ENCODE data around the gene LRG1. TPM values are rescaled to one million over a fixed set of nuclear protein-coding genes. Genes with fewer than 3 reads are reported as not detected.
A peak's percentile ranks its signal among the peaks of the same experiment; 100 is the strongest.
"Not testable (repeated sequence)": the region's sequence is repeated elsewhere in the genome, so short reads cannot be mapped to it uniquely, and the experiment has no call there.

LRG1 gene
- total RNA-seq, 1 donor from 2014 or later = 0.25 TPM

GRCh38 chr19:4570402-4570801 is 30.6 kb upstream of the LRG1 start:
- DNase-seq (ENCODE audit: low read depth) = no peak
- Histone ChIP-seq H3K4me3 (ENCODE audit: low read depth, low read length) (no peak overlapping the region), H3K27me3 (ENCODE audit: control insufficient read depth, insufficient read depth, low read length) (peaks cover 8% of the 10 kb centered on the region), H3K36me3 (ENCODE audit: control insufficient read depth, insufficient read depth, low read length) (no peaks in the 10 kb centered on the region)
- TF ChIP-seq CTCF (IDR thresholded peaks at IDR 0.05; ENCODE audit: insufficient read depth, low read length, poor library complexity, severe bottlenecking) = no peak

- Histone ChIP-seq H3K27me3 (ENCODE audit: control insufficient read depth, insufficient read depth, low read length) (peaks cover 8% of the 10 kb centered on the region), H3K4me3 (ENCODE audit: low read depth, low read length) (no peak overlapping the region), H3K36me3 (ENCODE audit: control insufficient read depth, insufficient read depth, low read length) (no peaks in the 10 kb centered on the region)
- no peak for DNase-seq (ENCODE audit: low read depth)
- no peak for TF ChIP-seq CTCF (IDR thresholded peaks at IDR 0.05; ENCODE audit: insufficient read depth, low read length, poor library complexity, severe bottlenecking)
Measured at GRCh38 chr19:4568886-4569285, 29.1 kb upstream of the LRG1 start.

DNA sequence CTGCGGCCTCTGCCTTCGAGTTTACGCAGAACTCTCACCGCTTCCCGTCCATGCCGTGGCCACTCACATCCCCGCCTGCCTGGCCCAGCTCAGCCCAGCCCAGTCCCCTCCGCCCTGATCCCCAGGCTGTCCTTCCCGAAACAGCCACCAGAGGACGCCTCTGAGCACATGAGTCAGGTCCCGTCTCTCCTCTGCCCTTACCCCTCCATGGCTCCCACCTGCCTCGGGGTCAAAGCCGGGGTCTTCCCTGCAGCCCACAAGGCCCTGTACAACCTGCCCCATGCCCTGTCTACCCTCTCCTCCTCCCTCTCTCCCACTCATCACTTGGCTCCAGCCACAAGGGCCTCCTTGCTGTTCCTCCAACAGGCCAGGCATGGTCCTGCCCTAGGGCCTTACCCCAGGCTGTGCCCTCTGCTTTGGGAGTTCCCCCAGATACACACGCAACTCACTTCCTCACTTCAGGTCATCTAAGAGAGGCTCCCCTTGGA is 27.8 kb upstream of the LRG1 start:
- peak; percentile 98 for TF ChIP-seq CTCF (IDR thresholded peaks at IDR 0.05; ENCODE audit: insufficient read depth, low read length, poor library complexity, severe bottlenecking)
- H3K4me3 ChIP-seq (ENCODE audit: low read depth, low read length) = no peak overlapping the region
- H3K27me3 ChIP-seq (ENCODE audit: control insufficient read depth, insufficient read depth, low read length) = peaks cover 8% of the 10 kb centered on the region
- no peak for DNase-seq (ENCODE audit: low read depth)
- H3K36me3 ChIP-seq (ENCODE audit: control insufficient read depth, insufficient read depth, low read length) = no peaks in the 10 kb centered on the region

- TF ChIP-seq CTCF (IDR thresholded peaks at IDR 0.05; ENCODE audit: insufficient read depth, low read length, poor library complexity, severe bottlenecking) = no peak
- no peak for DNase-seq (ENCODE audit: low read depth)
- peaks cover 8% of the 10 kb centered on the region for H3K27me3 ChIP-seq (ENCODE audit: control insufficient read depth, insufficient read depth, low read length)
- no peak overlapping the region for H3K4me3 ChIP-seq (ENCODE audit: low read depth, low read length)
- H3K36me3 ChIP-seq (ENCODE audit: control insufficient read depth, insufficient read depth, low read length) = no peaks in the 10 kb centered on the region
Measured at GRCh38 chr19:4566402-4567051, 26.7 kb upstream of the LRG1 start.

DNA sequence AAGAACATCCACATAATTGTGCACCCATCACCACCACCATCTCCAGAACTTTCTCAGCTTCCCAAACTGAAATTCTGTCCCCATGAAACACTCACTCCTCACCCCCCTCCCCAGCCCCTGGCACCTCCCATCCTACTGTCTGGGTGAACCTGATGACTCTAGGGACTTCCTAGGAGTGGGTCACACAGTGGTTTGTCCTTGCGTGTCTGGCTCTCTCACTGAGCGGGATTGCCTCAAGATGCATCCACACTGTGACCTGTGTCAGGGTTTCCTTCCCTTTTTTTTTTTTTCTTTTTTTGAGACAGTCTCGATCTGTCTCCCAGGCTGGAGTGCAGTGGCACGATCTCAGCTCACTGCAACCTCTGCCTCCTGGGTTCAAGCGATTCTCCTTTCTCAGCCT is 23.7 kb upstream of the LRG1 start:
- DNase-seq (ENCODE audit: low read depth) = not testable (repeated sequence)

DNA sequence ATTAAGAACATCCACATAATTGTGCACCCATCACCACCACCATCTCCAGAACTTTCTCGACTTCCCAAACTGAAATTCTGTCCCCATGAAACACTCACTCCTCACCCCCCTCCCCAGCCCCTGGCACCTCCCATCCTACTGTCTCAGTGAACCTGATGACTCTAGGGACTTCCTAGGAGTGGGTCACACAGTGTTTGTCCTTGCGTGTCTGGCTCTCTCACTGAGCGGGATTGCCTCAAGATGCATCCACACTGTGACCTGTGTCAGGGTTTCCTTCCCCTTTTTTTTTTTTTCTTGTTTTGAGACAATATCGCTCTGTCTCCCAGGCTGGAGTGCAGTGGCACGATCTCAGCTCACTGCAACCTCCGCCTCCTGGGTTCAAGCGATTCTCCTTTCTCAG is 22.2 kb upstream of the LRG1 start:
- not testable (repeated sequence) for H3K4me3 ChIP-seq (ENCODE audit: low read depth, low read length); DNase-seq (ENCODE audit: low read depth); H3K27me3 ChIP-seq (ENCODE audit: control insufficient read depth, insufficient read depth, low read length); H3K36me3 ChIP-seq (ENCODE audit: control insufficient read depth, insufficient read depth, low read length)

More for the DNA sequence above, 23.7 kb upstream of the LRG1 start:
- not testable (repeated sequence) for H3K27me3 ChIP-seq (ENCODE audit: control insufficient read depth, insufficient read depth, low read length); H3K36me3 ChIP-seq (ENCODE audit: control insufficient read depth, insufficient read depth, low read length); H3K4me3 ChIP-seq (ENCODE audit: low read depth, low read length)

DNA sequence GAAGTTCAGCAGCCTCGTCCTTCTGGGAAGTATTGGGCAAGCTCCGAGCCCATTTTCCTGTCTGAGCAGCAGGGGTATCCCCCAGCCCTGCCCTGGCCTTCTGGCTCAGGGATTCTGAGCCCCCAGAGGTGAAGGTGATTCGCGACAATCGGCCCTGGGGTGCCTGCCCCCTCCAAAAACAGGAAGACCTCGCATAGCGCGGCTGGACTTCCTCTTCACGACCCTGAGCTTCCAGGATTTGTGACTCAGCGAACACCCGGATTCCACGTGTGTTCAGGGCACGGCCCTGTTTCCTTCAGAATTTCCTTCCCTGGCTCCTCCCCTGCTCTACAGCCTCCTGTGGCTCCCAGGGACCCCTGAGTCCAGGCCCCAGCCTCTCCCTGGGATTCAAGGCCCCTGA is 19.7 kb upstream of the LRG1 start, which contains the start of gene SEMA6B:
SEMA6B (minus strand) TSS at position 116 of the 400 bp plus-strand sequence. CDS start 1,227 bp downstream, outside the sequence.
- Histone ChIP-seq H3K4me3 (ENCODE audit: low read depth, low read length) (no peak within 1 kb of the TSS), H3K27me3 (ENCODE audit: control insufficient read depth, insufficient read depth, low read length) (no peaks in the 10 kb centered on the region), H3K36me3 (ENCODE audit: control insufficient read depth, insufficient read depth, low read length) (no peaks in the 10 kb centered on the region)
- TF ChIP-seq CTCF (IDR thresholded peaks at IDR 0.05; ENCODE audit: insufficient read depth, low read length, poor library complexity, severe bottlenecking) = no peak
- DNase-seq (ENCODE audit: low read depth) = no peak

Data from kidney epithelial cell (primary cell).